Ovary (tissue), 9 donors: Measurements from ENCODE around the gene GOLGA8S. TPM values are rescaled to one million over a fixed set of nuclear protein-coding genes. Genes with fewer than 3 reads are reported as not detected.
"Not testable (repeated sequence)": the region's sequence is repeated elsewhere in the genome, so short reads cannot be mapped to it uniquely, and the experiment has no call there.

Experiments used
- DNase-seq, 5 donors: peaks; one replicate each; pipeline ENCODE4 v3.0.0-alpha.2; 2019 to 2020
- H3K27ac ChIP-seq, 2 donors: fragments of 200-600 bp; one replicate each; pipeline versions ENCODE4 v1.5.1 to v1.8.0; 2019 to 2022
- H3K27me3 ChIP-seq: fragments of 200-600 bp; one replicate; pipeline ENCODE4 v1.8.0; 2022
- H3K36me3 ChIP-seq: fragments of 200-600 bp; sonication (generic); one replicate; pipeline ENCODE4 v1.5.1; 2019
- H3K4me1 ChIP-seq: one replicate; pipeline ENCODE4 v1.8.1; 2013; ENCODE audit warnings: mild to moderate bottlenecking, moderate library complexity; ENCODE audit not compliant: insufficient read depth
- H3K4me3 ChIP-seq: fragments of 200-600 bp; sonication (generic); one replicate; pipeline ENCODE4 v1.5.1; 2017
- H3K9me3 ChIP-seq, 2 donors: fragments of 200-600 bp in 1 of 2; sonication (generic) in 1 of 2; one replicate each; pipeline versions ENCODE4 v1.5.1 to v1.8.1; 2013 to 2019; ENCODE audit warnings: mild to moderate bottlenecking in 1 of 2, moderate library complexity in 1 of 2
- EP300 ChIP-seq: sonication (generic); formaldehyde crosslinking; IDR thresholded peaks from one replicate; pipeline ENCODE4 v1.6.1; 2017; ENCODE audit warnings: antibody characterized with exemption
- POLR2A ChIP-seq: fragments of 450-650 bp; IDR thresholded peaks from one replicate; pipeline ENCODE4 v1.6.1; 2017; ENCODE audit warnings: antibody characterized with exemption, mild to moderate bottlenecking, moderate library complexity
- WGBS, 3 donors: extraction: QIAGEN DNeasy Blood & Tissue Kit in 1 of 3; methylation state at CpG; one replicate each; pipeline versions ENCODE4 v1.1.5 to v1.1.7; 2013 to 2017; 5-methylcytosine and 5-hydroxymethylcytosine counted together
- intact Hi-C, 4 donors: fragments of 100-400 bp; cut with DNase I; formaldehyde crosslinking; loops; one replicate each; pipeline versions ENCODE4 v1.11.0 to v1.15.1; 2022 to 2023
- polyA plus RNA-seq, 2 donors: library from polyadenylated mRNA; stranded (reverse); fragments of 200-250 nt in 1 of 2; fragments of 350-450 nt in 1 of 2; fragmentation: Illumina TruSeq in 1 of 2; extraction: RNeasy Lipid Tissue Mini Kit (QIAGEN cat#74804) in 1 of 2; gene quantifications; one replicate each; pipeline ENCODE4 v1.2.3, GENCODE V29; 2013 to 2014
- total RNA-seq, 7 donors: library from RNA; depleted of rRNA in 2 of 7; stranded (reverse); fragments of >200 nt in 2 of 7; fragmentation: NEBNext Ultra II Directional in 3 of 7; extraction: Animal tissue kit (Norgen Biotek cat#: 25700) in 3 of 7; gene quantifications; one replicate each; pipeline versions ENCODE4 v1.1.0 to v1.2.4, GENCODE V29; 2016 to 2023
- TF ChIP-seq, protein P1 (sequence below), 3 donors: fragments of 450-650 bp in 2 of 3; fragments of 200-600 bp in 1 of 3; IDR thresholded peaks; one replicate each; pipeline versions ENCODE4 v1.5.1 to v1.8.0; 2016 to 2022; ENCODE audit warnings: antibody characterized with exemption in 3 of 3, mild to moderate bottlenecking in 1 of 3
- donor health status: DM: no; HTN: no; CAD: no; lungs with moderate emphysema.
- donor health status: DM: no; HTN: no; CAD: no.
- donor health status: Bipolar disorder and iron deficiency.
- donor health status: DM: yes; HTN: yes; CAD: no.
- donor health status: DM: no; HTN: no; CAD: no.
- donor health status: DM: yes; HTN: yes; CAD: no.

Gene GOLGA8S
- total and polyA plus RNA-seq, 9 donors = 0.11 to 0.68 (median 0.44) TPM; not detected in 1

DNA sequence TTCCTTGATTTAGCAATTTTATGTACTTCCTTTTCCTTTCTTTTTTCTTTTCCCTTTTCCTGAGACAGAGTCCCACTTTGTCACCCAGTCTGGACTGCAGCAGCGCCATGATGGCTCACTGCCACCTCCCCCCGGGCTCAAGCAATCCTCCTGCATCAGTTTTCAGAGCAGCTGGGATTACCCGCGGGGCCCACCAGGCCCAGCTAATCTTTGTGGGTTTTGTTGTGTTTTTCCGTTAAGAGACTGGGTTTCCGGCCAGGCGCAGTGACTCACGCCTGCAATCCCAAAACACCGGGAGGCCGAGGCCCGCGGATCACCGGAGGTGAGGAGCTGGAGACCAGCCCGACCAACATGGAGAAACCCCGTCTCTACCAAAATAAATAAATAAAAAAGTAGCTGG lies 17.7 kb downstream of the GOLGA8S start:
- no peaks in the 10 kb centered on the region for H3K27me3 ChIP-seq
- DNase-seq = no peak
- WGBS, 3 donors = 69 to 85% (median 84%) methylated on average over 15 of the region's 15 CpGs
- no peak overlapping the region for H3K27ac ChIP-seq
- no peaks in the 10 kb centered on the region for H3K4me1 ChIP-seq
- TF ChIP-seq EP300 = no peak
- TF ChIP-seq POLR2A = no peak
- TF ChIP-seq, protein P1, sequence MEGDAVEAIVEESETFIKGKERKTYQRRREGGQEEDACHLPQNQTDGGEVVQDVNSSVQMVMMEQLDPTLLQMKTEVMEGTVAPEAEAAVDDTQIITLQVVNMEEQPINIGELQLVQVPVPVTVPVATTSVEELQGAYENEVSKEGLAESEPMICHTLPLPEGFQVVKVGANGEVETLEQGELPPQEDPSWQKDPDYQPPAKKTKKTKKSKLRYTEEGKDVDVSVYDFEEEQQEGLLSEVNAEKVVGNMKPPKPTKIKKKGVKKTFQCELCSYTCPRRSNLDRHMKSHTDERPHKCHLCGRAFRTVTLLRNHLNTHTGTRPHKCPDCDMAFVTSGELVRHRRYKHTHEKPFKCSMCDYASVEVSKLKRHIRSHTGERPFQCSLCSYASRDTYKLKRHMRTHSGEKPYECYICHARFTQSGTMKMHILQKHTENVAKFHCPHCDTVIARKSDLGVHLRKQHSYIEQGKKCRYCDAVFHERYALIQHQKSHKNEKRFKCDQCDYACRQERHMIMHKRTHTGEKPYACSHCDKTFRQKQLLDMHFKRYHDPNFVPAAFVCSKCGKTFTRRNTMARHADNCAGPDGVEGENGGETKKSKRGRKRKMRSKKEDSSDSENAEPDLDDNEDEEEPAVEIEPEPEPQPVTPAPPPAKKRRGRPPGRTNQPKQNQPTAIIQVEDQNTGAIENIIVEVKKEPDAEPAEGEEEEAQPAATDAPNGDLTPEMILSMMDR (IDR thresholded peaks at IDR 0.05) = no peak
- no peak overlapping the region for H3K4me3 ChIP-seq
- no peaks in the 10 kb centered on the region for H3K9me3 ChIP-seq
- no peaks in the 10 kb centered on the region for H3K36me3 ChIP-seq
- intact Hi-C loops = no loop called here

DNA sequence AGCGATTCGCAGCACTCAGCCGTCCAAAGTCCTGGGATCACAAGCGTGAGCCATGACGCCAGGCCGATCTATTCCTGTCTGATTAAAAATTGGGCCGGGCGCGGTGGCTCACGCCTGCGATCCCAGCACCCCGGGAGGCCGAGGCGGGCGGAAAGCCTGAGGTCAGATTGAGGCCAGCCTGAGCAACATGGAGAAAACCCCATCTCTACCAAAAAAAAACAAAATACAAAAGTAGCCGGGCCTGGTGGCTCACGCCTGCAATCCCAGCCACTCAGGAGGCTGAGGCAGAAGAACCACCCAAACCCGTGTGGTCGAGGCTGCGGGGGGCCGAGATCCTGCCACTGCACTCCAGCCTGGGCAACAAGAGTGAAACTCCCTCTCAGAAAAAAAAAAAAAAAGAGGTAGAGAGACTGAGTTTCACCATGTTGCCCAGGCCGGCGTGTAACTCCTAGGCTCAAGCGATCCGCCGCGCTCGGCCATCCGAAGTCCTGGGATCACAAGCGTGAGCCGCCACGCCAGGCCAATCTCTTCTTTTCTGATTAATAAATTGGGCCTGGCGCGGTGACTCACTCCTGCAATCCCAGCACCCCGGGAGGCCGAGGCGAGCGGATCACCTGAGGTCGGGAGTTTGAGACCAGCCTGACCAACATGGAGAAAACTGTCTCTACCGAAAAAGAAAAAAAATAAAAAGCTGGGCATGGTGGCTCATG lies 18.5 kb downstream of the GOLGA8S start:
- intact Hi-C loops, H3K36me3 ChIP-seq, DNase-seq, H3K4me1 ChIP-seq, H3K9me3 ChIP-seq, H3K27me3 ChIP-seq, H3K27ac ChIP-seq, H3K4me3 ChIP-seq: not testable (repeated sequence)
- WGBS, 3 donors = 95 to 96% (median 96%) methylated on average over 40 of the region's 40 CpGs

DNA sequence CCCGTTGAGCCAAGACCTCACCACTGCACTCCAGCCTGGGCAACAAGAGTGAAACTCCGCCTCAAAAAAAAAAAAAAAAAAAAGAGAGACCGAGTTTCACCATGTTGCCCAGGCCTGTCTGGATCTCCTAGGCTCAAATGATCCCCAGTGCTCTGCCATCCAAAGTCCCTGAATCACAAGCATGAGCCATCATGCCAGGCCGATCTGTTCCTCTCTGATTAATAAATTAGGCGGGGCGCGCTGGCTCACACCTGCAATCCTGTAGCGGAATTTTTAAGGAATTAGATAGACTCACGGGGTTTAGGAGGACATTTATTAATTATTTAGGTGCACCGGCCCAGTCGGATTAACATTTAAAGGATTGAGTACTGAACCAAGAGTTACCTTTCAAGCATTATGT lies 19.7 kb downstream of the GOLGA8S start:
- H3K36me3 ChIP-seq, DNase-seq, H3K4me3 ChIP-seq, H3K27ac ChIP-seq, H3K4me1 ChIP-seq, H3K9me3 ChIP-seq, intact Hi-C loops, H3K27me3 ChIP-seq: not testable (repeated sequence)
- 89 to 91% (median 91%) methylated on average over 11 of the region's 11 CpGs for WGBS, 3 donors

DNA sequence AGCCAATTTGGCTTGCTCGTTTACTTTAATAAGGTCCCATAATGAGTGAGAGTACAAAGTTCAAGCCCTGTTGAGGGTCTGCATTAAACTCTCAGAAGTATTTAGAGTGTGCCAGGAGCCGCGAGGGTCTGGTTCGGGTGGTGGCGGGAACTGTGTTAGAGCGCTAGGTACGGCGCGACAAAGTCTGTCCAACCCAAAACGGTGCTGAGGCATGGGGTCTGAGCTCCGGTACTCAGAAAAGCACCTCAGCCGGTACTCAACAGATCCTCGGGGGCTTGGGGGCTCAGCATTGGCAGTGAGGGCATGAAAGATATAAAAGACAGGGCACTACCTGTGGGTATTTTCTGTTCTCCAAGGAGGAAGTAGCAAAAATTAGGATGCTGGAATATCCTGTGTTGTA lies 24.4 kb downstream of the GOLGA8S start:
- intact Hi-C loops, H3K9me3 ChIP-seq, H3K4me1 ChIP-seq, H3K36me3 ChIP-seq, H3K27me3 ChIP-seq, DNase-seq, H3K4me3 ChIP-seq, H3K27ac ChIP-seq: not testable (repeated sequence)
- 87 to 91% (median 90%) methylated on average over 13 of the region's 13 CpGs for WGBS, 3 donors

DNA sequence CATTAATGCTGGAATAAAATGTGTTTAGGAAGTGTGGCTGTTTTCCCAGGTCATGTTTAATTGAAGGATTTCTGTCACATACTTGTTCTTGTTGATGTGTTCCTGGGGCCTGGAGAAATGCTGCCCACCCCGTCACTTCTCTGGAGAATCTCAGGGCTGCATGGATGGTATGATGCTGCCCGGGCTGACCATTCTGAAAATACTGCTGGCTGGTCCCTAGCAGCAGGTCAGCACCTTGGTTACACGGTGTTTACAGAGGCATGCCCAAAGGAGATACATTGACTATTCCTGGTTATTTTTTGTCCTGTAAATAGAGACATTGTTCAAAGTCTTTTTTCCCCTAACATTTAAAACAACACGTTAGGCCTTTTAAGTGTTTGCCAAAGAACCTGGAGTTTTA lies 26.2 kb downstream of the GOLGA8S start:
- H3K27me3 ChIP-seq, intact Hi-C loops, H3K4me1 ChIP-seq, DNase-seq, H3K4me3 ChIP-seq, H3K9me3 ChIP-seq, H3K27ac ChIP-seq, H3K36me3 ChIP-seq: not testable (repeated sequence)
- 54 to 60% (median 55%) methylated on average over 4 of the region's 4 CpGs for WGBS, 3 donors

DNA sequence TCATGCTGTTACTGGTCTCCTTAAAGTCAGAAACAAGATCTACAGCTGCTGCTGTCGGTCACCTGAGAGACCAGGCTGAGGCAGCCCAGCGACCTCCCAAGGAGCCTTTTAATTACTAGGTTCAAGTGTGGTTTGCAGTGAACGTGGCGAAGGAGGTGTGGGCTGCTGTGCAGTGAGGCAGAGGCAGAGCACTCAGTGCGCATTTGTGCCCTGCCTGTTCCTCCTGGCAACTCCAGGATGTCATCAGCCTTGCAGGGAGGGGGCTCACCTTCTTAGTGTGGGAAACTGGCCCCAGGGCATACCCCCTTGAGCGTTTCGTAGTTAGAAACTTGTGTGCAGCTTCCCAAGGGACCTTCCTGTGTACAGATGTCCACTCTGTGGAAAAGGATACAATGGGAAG lies 26.6 kb downstream of the GOLGA8S start:
- WGBS, 3 donors = 52 to 54% (median 53%) methylated on average over 7 of the region's 7 CpGs
- H3K36me3 ChIP-seq, intact Hi-C loops, H3K4me1 ChIP-seq, H3K27ac ChIP-seq, H3K4me3 ChIP-seq, H3K9me3 ChIP-seq, H3K27me3 ChIP-seq, DNase-seq: not testable (repeated sequence)

DNA sequence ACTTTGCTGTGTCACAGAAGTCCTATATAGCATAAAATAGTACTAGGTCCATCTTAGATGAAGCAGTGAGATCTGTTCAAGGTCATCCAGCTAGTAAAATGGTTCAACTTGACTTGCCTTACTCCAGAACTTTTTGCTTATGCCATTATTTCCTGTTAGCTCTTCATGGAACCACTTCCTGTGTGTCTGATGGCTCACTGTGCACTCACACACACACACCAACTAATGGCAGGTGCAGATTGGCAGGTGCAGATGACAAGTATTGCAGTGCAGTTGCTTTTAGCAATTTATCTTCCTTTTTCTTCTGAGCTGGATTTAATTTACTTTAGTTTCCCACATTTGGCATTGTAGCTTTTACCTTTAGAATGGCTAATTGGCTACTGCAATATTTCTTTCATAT lies 29.8 kb downstream of the GOLGA8S start:
- intact Hi-C loops = no loop called here
- Histone ChIP-seq H3K4me3 (no peak overlapping the region), H3K27ac (no peak overlapping the region), H3K27me3 (no peaks in the 10 kb centered on the region), H3K4me1 (no peaks in the 10 kb centered on the region), H3K36me3 (no peaks in the 10 kb centered on the region), H3K9me3 (no peaks in the 10 kb centered on the region)
- no peak for DNase-seq
- TF ChIP-seq, protein P1 (IDR thresholded peaks at IDR 0.05) = no peak
- no peak for TF ChIP-seq POLR2A
- TF ChIP-seq EP300 = no peak
